NOMO-1 (cell line): ENCODE data around the gene HOMER3.
A peak's percentile ranks its signal among the peaks of the same experiment; 100 is the strongest.
"Not testable (repeated sequence)": the region's sequence is repeated elsewhere in the genome, so short reads cannot be mapped to it uniquely, and the experiment has no call there.

ENCODE experiments used
- DNase-seq, 2 experiments: peaks; one replicate each; lab custom pipeline; 2025; ENCODE audit not compliant: unreplicated experiment in 2 of 2; lab: John Stamatoyannopoulos, UW

HOMER3 gene

GRCh38 chr19:18955042-18955441, 14.0 kb upstream of the HOMER3 start:
- no peak for DNase-seq

GRCh38 chr19:18954094-18954493, 13.1 kb upstream of the HOMER3 start:
- DNase-seq: no peak

GRCh38 chr19:18952364-18953003, 11.5 kb upstream of the HOMER3 start:
- not testable (repeated sequence) for DNase-seq

- no peak for DNase-seq
These were observed 10.8 kb upstream of the HOMER3 start for GRCh38 chr19:18951721-18952281.

GRCh38 chr19:18949858-18950257, 8.8 kb upstream of the HOMER3 start:
- no peak for DNase-seq

- DNase-seq: no peak
These were observed 7.9 kb upstream of the HOMER3 start for GRCh38 chr19:18948976-18949356.

- DNase-seq: no peak
These were observed 7.3 kb upstream of the HOMER3 start for GRCh38 chr19:18948075-18948975.

GRCh38 chr19:18946918-18947317, 5.9 kb upstream of the HOMER3 start:
- no peak for DNase-seq

- DNase-seq: no peak
These were observed 5.3 kb upstream of the HOMER3 start for GRCh38 chr19:18946335-18946734.

GRCh38 chr19:18945297-18945696, 4.3 kb upstream of the HOMER3 start:
- DNase-seq: no peak

- no peak for DNase-seq
These were observed 2.4 kb upstream of the HOMER3 start for GRCh38 chr19:18943465-18943864.

- no peak for DNase-seq
These were observed 1.7 kb upstream of the HOMER3 start for GRCh38 chr19:18942692-18943091.

- no peak for DNase-seq
These were observed 774 bp upstream of the HOMER3 start for GRCh38 chr19:18941628-18942354.

- DNase-seq: no peak
These were observed 872 bp downstream of the HOMER3 start for GRCh38 chr19:18939922-18940768.

GRCh38 chr19:18939163-18939562, 1.9 kb downstream of the HOMER3 start:
- no peak for DNase-seq

- no peak for DNase-seq
These were observed 7.7 kb downstream of the HOMER3 start for GRCh38 chr19:18933297-18933696.

- DNase-seq: peak; percentile 42 to 62
These were observed 8.7 kb downstream of the HOMER3 start for GRCh38 chr19:18932216-18932841.

- no peak for DNase-seq
These were observed 9.5 kb downstream of the HOMER3 start for GRCh38 chr19:18931316-18932162.

- DNase-seq: no peak
These were observed 11.7 kb downstream of the HOMER3 start for GRCh38 chr19:18929311-18929710.
